ENCODE measurements around the gene ZPBP2.

ZPBP2 gene

GRCh38 chr17:39867880-39868553 is at the start of gene ZPBP2:
Gene ZPBP2 (plus strand): TSS chr17:39868202. CDS start chr17:39868355, 153 bp downstream.
- DNase-seq (ENCODE audit: insufficient read length, low spot score) = no peak
- no peak for FAIRE-seq
- TF ChIP-seq POLR2A (IDR thresholded peaks at IDR 0.05; ENCODE audit: low read depth, low read length) = no peak

- no peak for DNase-seq (ENCODE audit: insufficient read length, low spot score)
Observed at GRCh38 chr17:39818358-39819000, 49.5 kb upstream of the ZPBP2 start.

GRCh38 chr17:39820541-39820940 is 47.5 kb upstream of the ZPBP2 start:
- FAIRE-seq (no peak), DNase-seq (ENCODE audit: insufficient read length, low spot score) (no peak)
- TF ChIP-seq POLR2A (IDR thresholded peaks at IDR 0.05; ENCODE audit: low read depth, low read length) = no peak

More at GRCh38 chr17:39818358-39819000, 49.5 kb upstream of the ZPBP2 start:
- no peak for FAIRE-seq
- TF ChIP-seq POLR2A (IDR thresholded peaks at IDR 0.05; ENCODE audit: low read depth, low read length) = no peak

GRCh38 chr17:39820987-39821386 is 47.0 kb upstream of the ZPBP2 start:
- DNase-seq (ENCODE audit: insufficient read length, low spot score) (no peak), FAIRE-seq (no peak)
- no peak for TF ChIP-seq POLR2A (IDR thresholded peaks at IDR 0.05; ENCODE audit: low read depth, low read length)

- TF ChIP-seq POLR2A (IDR thresholded peaks at IDR 0.05; ENCODE audit: low read depth, low read length) = no peak
- DNase-seq (ENCODE audit: insufficient read length, low spot score) (no peak), FAIRE-seq (no peak)
Observed at GRCh38 chr17:39822051-39822451, 46.0 kb upstream of the ZPBP2 start.

GRCh38 chr17:39823407-39824054 is 44.5 kb upstream of the ZPBP2 start:
- DNase-seq (ENCODE audit: insufficient read length, low spot score) (no peak), FAIRE-seq (no peak)
- TF ChIP-seq POLR2A (IDR thresholded peaks at IDR 0.05; ENCODE audit: low read depth, low read length) = no peak

GRCh38 chr17:39826334-39826733 is 41.7 kb upstream of the ZPBP2 start:
- no peak for FAIRE-seq
- no peak for DNase-seq (ENCODE audit: insufficient read length, low spot score)
- TF ChIP-seq POLR2A (IDR thresholded peaks at IDR 0.05; ENCODE audit: low read depth, low read length) = no peak

GRCh38 chr17:39828443-39828842 is 39.6 kb upstream of the ZPBP2 start:
- TF ChIP-seq POLR2A (IDR thresholded peaks at IDR 0.05; ENCODE audit: low read depth, low read length) = no peak
- FAIRE-seq (no peak), DNase-seq (ENCODE audit: insufficient read length, low spot score) (no peak)

- FAIRE-seq = no peak
- TF ChIP-seq POLR2A (IDR thresholded peaks at IDR 0.05; ENCODE audit: low read depth, low read length) = no peak
- DNase-seq (ENCODE audit: insufficient read length, low spot score) = no peak
Observed at GRCh38 chr17:39831588-39831987, 36.4 kb upstream of the ZPBP2 start.

- FAIRE-seq (no peak), DNase-seq (ENCODE audit: insufficient read length, low spot score) (no peak)
- no peak for TF ChIP-seq POLR2A (IDR thresholded peaks at IDR 0.05; ENCODE audit: low read depth, low read length)
Observed at GRCh38 chr17:39834017-39834416, 34.0 kb upstream of the ZPBP2 start.

GRCh38 chr17:39835038-39835786 is 32.8 kb upstream of the ZPBP2 start:
- FAIRE-seq (no peak), DNase-seq (ENCODE audit: insufficient read length, low spot score) (no peak)
- no peak for TF ChIP-seq POLR2A (IDR thresholded peaks at IDR 0.05; ENCODE audit: low read depth, low read length)

GRCh38 chr17:39836117-39836516 is 31.9 kb upstream of the ZPBP2 start:
- FAIRE-seq (no peak), DNase-seq (ENCODE audit: insufficient read length, low spot score) (no peak)
- TF ChIP-seq POLR2A (IDR thresholded peaks at IDR 0.05; ENCODE audit: low read depth, low read length) = no peak

GRCh38 chr17:39838057-39838456 is 29.9 kb upstream of the ZPBP2 start:
- FAIRE-seq (no peak), DNase-seq (ENCODE audit: insufficient read length, low spot score) (no peak)
- TF ChIP-seq POLR2A (IDR thresholded peaks at IDR 0.05; ENCODE audit: low read depth, low read length) = no peak

- no peak for FAIRE-seq
Observed at GRCh38 chr17:39838784-39839183, 29.2 kb upstream of the ZPBP2 start.

More at GRCh38 chr17:39838784-39839183, 29.2 kb upstream of the ZPBP2 start:
- DNase-seq (ENCODE audit: insufficient read length, low spot score) = no peak
- TF ChIP-seq POLR2A (IDR thresholded peaks at IDR 0.05; ENCODE audit: low read depth, low read length) = no peak
